ENCODE results near the gene PAQR4.

DNA sequence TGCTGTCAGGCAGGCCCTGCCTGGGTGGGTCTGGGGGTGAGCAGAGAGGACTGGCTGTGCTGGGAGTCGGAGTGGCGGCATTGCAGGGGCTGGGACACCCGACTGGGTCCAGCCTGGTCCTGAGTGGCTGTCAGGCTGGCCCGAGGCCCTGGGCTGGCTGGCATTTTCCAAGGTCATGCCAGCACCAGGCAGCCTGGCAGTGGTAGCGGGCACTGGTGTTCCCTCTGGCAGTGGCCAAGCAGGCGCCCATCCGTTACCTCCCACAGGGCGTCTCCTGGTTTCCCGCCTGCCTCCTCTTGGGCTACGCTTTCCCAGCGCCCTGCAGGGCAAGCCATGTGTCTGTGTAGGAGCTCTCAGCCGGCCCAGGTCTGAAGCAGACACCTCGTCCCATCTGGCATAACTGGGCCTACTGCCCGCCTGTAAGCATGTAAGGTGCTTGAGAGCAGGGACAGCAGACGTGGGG is 16.8 kb downstream of the PAQR4 start:
- TF ChIP-seq CREB1 (IDR thresholded peaks at IDR 0.05; ENCODE audit: low read depth) (no peak), WRNIP1 (IDR thresholded peaks at IDR 0.05; ENCODE audit: borderline replicate concordance, low read depth, low read length) (no peak), RELA (IDR thresholded peaks at IDR 0.05; ENCODE audit: borderline replicate concordance, partially characterized antibody) (no peak), MYC (IDR thresholded peaks at IDR 0.05; ENCODE audit: insufficient read depth, insufficient read length, insufficient replicate concordance, low read length, severe bottlenecking) (no peak), SIX5 (IDR thresholded peaks at IDR 0.05; ENCODE audit: low read depth, low read length, severe bottlenecking) (no peak), RCOR1 (conservative IDR thresholded peaks at IDR 0.05; ENCODE audit: low read depth, low read length) (no peak), MXI1 (IDR thresholded peaks at IDR 0.05; ENCODE audit: low read depth, low read length) (no peak), IKZF2 (IDR thresholded peaks at IDR 0.05) (no peak)
- TF ChIP-seq, protein P1, sequence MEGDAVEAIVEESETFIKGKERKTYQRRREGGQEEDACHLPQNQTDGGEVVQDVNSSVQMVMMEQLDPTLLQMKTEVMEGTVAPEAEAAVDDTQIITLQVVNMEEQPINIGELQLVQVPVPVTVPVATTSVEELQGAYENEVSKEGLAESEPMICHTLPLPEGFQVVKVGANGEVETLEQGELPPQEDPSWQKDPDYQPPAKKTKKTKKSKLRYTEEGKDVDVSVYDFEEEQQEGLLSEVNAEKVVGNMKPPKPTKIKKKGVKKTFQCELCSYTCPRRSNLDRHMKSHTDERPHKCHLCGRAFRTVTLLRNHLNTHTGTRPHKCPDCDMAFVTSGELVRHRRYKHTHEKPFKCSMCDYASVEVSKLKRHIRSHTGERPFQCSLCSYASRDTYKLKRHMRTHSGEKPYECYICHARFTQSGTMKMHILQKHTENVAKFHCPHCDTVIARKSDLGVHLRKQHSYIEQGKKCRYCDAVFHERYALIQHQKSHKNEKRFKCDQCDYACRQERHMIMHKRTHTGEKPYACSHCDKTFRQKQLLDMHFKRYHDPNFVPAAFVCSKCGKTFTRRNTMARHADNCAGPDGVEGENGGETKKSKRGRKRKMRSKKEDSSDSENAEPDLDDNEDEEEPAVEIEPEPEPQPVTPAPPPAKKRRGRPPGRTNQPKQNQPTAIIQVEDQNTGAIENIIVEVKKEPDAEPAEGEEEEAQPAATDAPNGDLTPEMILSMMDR (IDR thresholded peaks at IDR 0.05 in 2 of 3, conservative IDR thresholded peaks at IDR 0.05 in 1 of 3; ENCODE audit: control insufficient read depth in 2 of 3, extremely low read depth in 1 of 3, insufficient read depth in 1 of 3, low read depth in 3 of 3, low read length in 3 of 3), result no peak
- TF ChIP-seq, protein P2, sequence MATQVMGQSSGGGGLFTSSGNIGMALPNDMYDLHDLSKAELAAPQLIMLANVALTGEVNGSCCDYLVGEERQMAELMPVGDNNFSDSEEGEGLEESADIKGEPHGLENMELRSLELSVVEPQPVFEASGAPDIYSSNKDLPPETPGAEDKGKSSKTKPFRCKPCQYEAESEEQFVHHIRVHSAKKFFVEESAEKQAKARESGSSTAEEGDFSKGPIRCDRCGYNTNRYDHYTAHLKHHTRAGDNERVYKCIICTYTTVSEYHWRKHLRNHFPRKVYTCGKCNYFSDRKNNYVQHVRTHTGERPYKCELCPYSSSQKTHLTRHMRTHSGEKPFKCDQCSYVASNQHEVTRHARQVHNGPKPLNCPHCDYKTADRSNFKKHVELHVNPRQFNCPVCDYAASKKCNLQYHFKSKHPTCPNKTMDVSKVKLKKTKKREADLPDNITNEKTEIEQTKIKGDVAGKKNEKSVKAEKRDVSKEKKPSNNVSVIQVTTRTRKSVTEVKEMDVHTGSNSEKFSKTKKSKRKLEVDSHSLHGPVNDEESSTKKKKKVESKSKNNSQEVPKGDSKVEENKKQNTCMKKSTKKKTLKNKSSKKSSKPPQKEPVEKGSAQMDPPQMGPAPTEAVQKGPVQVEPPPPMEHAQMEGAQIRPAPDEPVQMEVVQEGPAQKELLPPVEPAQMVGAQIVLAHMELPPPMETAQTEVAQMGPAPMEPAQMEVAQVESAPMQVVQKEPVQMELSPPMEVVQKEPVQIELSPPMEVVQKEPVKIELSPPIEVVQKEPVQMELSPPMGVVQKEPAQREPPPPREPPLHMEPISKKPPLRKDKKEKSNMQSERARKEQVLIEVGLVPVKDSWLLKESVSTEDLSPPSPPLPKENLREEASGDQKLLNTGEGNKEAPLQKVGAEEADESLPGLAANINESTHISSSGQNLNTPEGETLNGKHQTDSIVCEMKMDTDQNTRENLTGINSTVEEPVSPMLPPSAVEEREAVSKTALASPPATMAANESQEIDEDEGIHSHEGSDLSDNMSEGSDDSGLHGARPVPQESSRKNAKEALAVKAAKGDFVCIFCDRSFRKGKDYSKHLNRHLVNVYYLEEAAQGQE (IDR thresholded peaks at IDR 0.05; ENCODE audit: low read depth, low read length), result no peak
